GM10847 (cell line): ENCODE results near the gene DENND1A.

Experiments used
- POLR2A ChIP-seq: IDR thresholded peaks from 2 replicates; pipeline ENCODE4 v1.6.1; 2011; ENCODE audit not compliant: insufficient read length; ENCODE audit errors: extremely low read depth

The DENND1A gene

GRCh38 chr9:123486431-123486830 is 443.5 kb downstream of the DENND1A start:
- no peak for TF ChIP-seq POLR2A

GRCh38 chr9:123485216-123485615 is 444.7 kb downstream of the DENND1A start:
- no peak for TF ChIP-seq POLR2A

- no peak for TF ChIP-seq POLR2A
Measured at GRCh38 chr9:123484130-123484529, 445.8 kb downstream of the DENND1A start.

- no peak for TF ChIP-seq POLR2A
Measured at GRCh38 chr9:123483191-123483803, 446.6 kb downstream of the DENND1A start.

GRCh38 chr9:123482295-123482968 is 447.5 kb downstream of the DENND1A start:
- no peak for TF ChIP-seq POLR2A

GRCh38 chr9:123481209-123481865 is 448.6 kb downstream of the DENND1A start:
- TF ChIP-seq POLR2A: no peak

- no peak for TF ChIP-seq POLR2A
Measured at GRCh38 chr9:123480791-123481190, 449.1 kb downstream of the DENND1A start.

GRCh38 chr9:123480096-123480495 is 449.8 kb downstream of the DENND1A start:
- no peak for TF ChIP-seq POLR2A

GRCh38 chr9:123478967-123479602 is 450.8 kb downstream of the DENND1A start:
- TF ChIP-seq POLR2A: no peak

GRCh38 chr9:123478160-123478559 is 451.8 kb downstream of the DENND1A start:
- no peak for TF ChIP-seq POLR2A

- TF ChIP-seq POLR2A: no peak
Measured at GRCh38 chr9:123475407-123475806, 454.5 kb downstream of the DENND1A start.

- no peak for TF ChIP-seq POLR2A
Measured at GRCh38 chr9:123472862-123473614, 456.9 kb downstream of the DENND1A start.

- TF ChIP-seq POLR2A: no peak
Measured at GRCh38 chr9:123471843-123472570, 457.9 kb downstream of the DENND1A start.

GRCh38 chr9:123470991-123471770 is 458.7 kb downstream of the DENND1A start:
- no peak for TF ChIP-seq POLR2A

GRCh38 chr9:123470121-123470782 is 459.7 kb downstream of the DENND1A start:
- no peak for TF ChIP-seq POLR2A
